Cardiac muscle cell (in vitro differentiated cells and primary cell): ENCODE measurements around the gene MYLK. TPM values are rescaled to one million over a fixed set of nuclear protein-coding genes. Genes with fewer than 3 reads are reported as not detected.
A peak's percentile ranks its signal among the peaks of the same experiment; 100 is the strongest.

Experiments used
- DNase-seq, 2 donors: peaks; one replicate each; pipeline versions ENCODE4 v3.0.0 to v3.0.0-alpha.2; 2010 to 2017; ENCODE audit warnings: low read depth in 1 of 2, low spot score in 1 of 2
- H3K27ac ChIP-seq: fragments of 200-600 bp; sonication (generic); 2 replicates; pipeline ENCODE4 v1.5.1; 2016
- H3K27me3 ChIP-seq: fragments of 200-600 bp; sonication (generic); 2 replicates; pipeline ENCODE4 v1.6.0; 2016; ENCODE audit warnings: control low read depth
- H3K36me3 ChIP-seq: fragments of 200-600 bp; sonication (generic); 2 replicates; pipeline ENCODE4 v1.5.1; 2016; ENCODE audit warnings: control low read depth
- H3K4me1 ChIP-seq: fragments of 200-600 bp; sonication (generic); 2 replicates; pipeline ENCODE4 v1.8.1; 2017; ENCODE audit warnings: low read depth, mild to moderate bottlenecking, mixed run types
- H3K4me3 ChIP-seq: fragments of 200-600 bp; sonication (generic); 2 replicates; pipeline ENCODE4 v1.5.1; 2016; ENCODE audit warnings: mild to moderate bottlenecking
- H3K9me3 ChIP-seq: fragments of 200-600 bp; sonication (generic); 2 replicates; pipeline ENCODE4 v1.5.1; 2017; ENCODE audit warnings: low read depth, mild to moderate bottlenecking, control low read depth
- polyA plus RNA-seq: library from polyadenylated mRNA; unstranded; fragments of >200 nt; fragmentation: Nextera tagmentation; extraction: Ambion mirVana; gene quantifications from 2 replicates; pipeline ENCODE4 v1.2.1, GENCODE V29; 2016
- total RNA-seq: library from RNA; depleted of rRNA; stranded (reverse); fragments of >200 nt; gene quantifications from 2 replicates; pipeline ENCODE4 v1.2.3, GENCODE V29; 2016
- TF ChIP-seq, protein P1 (sequence below): IDR thresholded peaks from 2 replicates; pipeline ENCODE4 v1.5.1; 2012; ENCODE audit warnings: low read depth, mild to moderate bottlenecking, low read length

The MYLK gene
- total and polyA plus RNA-seq, 2 experiments from 2014 or later: 2.0 to 5.8 TPM

DNA sequence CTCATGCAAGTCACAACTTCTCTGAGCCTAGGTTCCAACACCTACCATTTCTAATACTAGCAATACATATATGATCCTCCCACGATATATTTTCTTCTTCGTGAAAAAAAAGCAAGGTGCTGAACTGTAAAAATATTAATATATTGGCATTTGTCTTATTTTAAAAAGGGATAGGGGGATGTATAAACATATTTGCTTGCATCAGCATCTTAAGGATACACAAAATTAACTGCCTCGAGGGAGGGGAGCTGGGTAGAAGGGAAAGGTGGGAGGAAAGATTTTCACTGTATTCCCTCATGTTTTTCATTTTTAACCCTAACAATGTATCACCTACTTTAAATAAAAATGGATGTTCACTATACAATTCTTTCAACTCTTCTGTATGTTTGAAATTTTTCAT is 300.6 kb downstream of the MYLK start:
- Histone ChIP-seq H3K4me1 (peaks cover 10% of the 10 kb centered on the region), H3K4me3 (peak overlapping the region; percentile 89), H3K27me3 (no peaks in the 10 kb centered on the region), H3K27ac (no peak overlapping the region), H3K36me3 (peaks cover 6% of the 10 kb centered on the region), H3K9me3 (no peaks in the 10 kb centered on the region)
- no peak for DNase-seq
- TF ChIP-seq, protein P1, sequence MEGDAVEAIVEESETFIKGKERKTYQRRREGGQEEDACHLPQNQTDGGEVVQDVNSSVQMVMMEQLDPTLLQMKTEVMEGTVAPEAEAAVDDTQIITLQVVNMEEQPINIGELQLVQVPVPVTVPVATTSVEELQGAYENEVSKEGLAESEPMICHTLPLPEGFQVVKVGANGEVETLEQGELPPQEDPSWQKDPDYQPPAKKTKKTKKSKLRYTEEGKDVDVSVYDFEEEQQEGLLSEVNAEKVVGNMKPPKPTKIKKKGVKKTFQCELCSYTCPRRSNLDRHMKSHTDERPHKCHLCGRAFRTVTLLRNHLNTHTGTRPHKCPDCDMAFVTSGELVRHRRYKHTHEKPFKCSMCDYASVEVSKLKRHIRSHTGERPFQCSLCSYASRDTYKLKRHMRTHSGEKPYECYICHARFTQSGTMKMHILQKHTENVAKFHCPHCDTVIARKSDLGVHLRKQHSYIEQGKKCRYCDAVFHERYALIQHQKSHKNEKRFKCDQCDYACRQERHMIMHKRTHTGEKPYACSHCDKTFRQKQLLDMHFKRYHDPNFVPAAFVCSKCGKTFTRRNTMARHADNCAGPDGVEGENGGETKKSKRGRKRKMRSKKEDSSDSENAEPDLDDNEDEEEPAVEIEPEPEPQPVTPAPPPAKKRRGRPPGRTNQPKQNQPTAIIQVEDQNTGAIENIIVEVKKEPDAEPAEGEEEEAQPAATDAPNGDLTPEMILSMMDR: no peak

DNA sequence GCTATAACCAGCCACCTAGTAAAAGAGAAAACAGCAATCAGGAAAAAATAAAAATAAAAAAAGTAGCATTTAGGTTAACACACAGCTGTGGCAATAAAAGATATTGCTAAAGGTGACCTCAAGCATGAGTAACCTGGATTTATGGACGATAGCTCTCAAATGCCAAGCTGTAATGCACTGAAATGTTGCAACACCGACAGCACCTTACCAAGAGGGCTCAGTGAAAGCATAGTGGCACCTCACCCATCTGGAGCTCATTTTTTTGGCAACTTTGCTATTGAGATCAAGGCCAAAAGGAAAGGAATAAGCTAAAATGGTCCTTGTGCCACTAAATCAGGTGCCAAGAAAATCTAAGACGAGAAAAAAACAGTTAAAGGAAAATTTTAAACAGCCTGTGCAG is 301.8 kb downstream of the MYLK start:
- Histone ChIP-seq H3K9me3 (no peaks in the 10 kb centered on the region), H3K4me1 (peaks cover 10% of the 10 kb centered on the region), H3K27me3 (no peaks in the 10 kb centered on the region), H3K36me3 (peaks cover 7% of the 10 kb centered on the region), H3K4me3 (no peak overlapping the region), H3K27ac (no peak overlapping the region)
- no peak for DNase-seq
- TF ChIP-seq, protein P1: no peak

DNA sequence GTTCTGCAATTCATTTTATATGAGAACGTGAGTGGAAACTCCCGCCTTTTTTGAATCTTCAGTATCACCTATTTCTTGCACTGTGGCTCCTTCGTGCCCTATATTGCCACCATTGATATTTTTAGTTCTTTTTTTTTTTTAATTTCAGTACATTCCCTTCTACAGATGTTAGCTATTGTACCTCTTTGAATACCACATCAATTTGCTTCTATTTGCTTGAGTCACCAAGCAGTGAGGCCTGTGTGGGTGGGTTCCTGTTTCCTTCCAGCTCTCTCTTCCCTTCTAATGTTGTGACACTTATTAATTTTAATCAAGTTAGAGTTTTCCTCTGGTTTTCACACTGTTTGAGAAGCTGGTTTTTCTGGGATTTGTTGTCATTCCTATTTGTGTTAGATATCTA is 308.0 kb downstream of the MYLK start:
- DNase-seq: peak in 1 of 2 donors; percentile 27
- no peaks in the 10 kb centered on the region for H3K4me1 ChIP-seq
- H3K9me3 ChIP-seq: no peaks in the 10 kb centered on the region
- TF ChIP-seq, protein P1: no peak
- H3K4me3 ChIP-seq: no peak overlapping the region
- no peak overlapping the region for H3K27ac ChIP-seq
- H3K36me3 ChIP-seq: peaks cover 10% of the 10 kb centered on the region
- H3K27me3 ChIP-seq: no peaks in the 10 kb centered on the region

DNA sequence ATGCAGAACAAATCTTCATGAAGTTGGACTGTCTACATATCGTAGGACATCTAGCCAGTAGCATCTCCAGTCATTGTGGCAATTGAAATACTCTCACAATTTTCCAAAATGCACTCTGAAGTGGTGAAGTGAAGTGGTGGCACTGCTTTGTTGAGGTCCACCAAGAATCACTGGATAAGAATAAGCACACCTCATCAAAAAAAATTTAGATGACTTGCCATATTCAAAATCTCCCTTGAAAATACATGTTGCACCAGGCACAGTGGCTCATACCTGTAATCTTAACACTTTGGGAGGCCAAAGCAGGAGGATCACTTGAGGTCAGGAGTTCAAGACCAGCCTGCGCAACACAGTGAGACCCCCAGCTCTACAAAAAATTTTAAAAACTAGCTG is 312.2 kb downstream of the MYLK start:
- Histone ChIP-seq H3K9me3 (no peaks in the 10 kb centered on the region), H3K27me3 (no peaks in the 10 kb centered on the region), H3K36me3 (peaks cover 3% of the 10 kb centered on the region), H3K4me1 (peaks cover 4% of the 10 kb centered on the region), H3K4me3 (no peak overlapping the region), H3K27ac (no peak overlapping the region)
- TF ChIP-seq, protein P1: no peak
- DNase-seq: no peak

DNA sequence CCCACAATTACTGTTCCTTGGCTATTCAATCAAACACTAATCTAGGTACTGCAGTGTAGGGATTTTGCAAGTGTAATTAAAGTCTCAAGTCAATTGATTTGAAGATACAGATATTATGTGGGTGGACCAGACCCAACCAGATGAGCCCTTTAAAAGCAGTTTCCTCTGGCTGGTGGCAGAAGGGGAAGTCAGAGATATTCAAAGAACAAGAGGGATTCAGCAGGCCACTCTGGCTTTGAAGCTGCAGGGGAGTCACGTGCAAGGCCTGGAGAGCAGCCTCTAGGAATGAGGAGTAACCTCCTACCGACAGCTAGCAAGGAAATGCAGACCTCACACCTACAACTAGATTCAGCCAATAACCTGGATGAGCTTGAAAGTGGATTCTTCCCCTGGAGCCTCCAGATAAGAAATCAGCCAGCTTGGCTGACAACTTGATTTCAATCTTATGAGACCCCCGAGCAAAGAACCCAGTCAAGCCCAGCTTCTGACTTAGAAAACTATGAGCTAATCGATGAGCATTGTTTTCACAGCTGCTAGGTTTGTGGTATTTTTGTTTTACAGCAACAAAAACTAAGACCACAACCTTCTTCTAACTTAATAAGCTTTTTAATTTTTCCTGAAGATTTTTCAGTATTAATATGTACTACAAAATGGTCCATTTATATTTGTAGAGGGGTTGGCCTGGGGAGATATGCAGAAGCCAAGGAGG is 312.7 kb downstream of the MYLK start:
- H3K27ac ChIP-seq: no peak overlapping the region
- peaks cover under 1% of the 10 kb centered on the region for H3K36me3 ChIP-seq
- H3K4me1 ChIP-seq: peaks cover 4% of the 10 kb centered on the region
- no peak overlapping the region for H3K4me3 ChIP-seq
- peak in 1 of 2 donors; percentile 49 for DNase-seq
- no peaks in the 10 kb centered on the region for H3K27me3 ChIP-seq
- TF ChIP-seq, protein P1: no peak
- no peaks in the 10 kb centered on the region for H3K9me3 ChIP-seq
